Measurements from ENCODE around the gene ERMN.

ERMN gene

DNA sequence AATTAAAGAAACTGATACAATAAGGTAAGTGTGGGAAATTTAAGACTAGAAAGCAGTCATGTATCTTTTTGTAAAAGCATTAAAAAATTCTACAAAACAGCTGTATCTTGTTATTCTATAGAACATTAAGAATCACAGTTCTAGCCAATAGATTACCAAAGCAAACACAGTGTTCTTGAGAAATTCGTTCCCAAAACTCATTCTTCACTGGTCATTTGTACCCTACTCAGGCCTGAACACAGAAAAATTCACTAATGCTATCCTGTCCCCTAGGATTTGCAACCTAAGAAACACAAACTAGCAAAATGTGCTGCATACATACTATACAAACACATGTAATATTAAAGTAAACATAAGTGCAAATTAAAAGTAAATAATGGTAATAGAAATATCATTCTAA lies 29.1 kb downstream of the ERMN start:
- no peaks in the 10 kb centered on the region for H3K9me3 ChIP-seq
- no peak overlapping the region for H3K4me3 ChIP-seq (ENCODE audit: low read depth in 1 of 2, low read length in 1 of 2)
- H3K27ac ChIP-seq = no peak overlapping the region
- no peak for TF ChIP-seq CTCF (IDR thresholded peaks at IDR 0.05)
- H3K27me3 ChIP-seq = no peaks in the 10 kb centered on the region
- H3K4me1 ChIP-seq (ENCODE audit: control insufficient read depth in 1 of 2, insufficient read depth in 1 of 2, low read depth in 1 of 2, low read length in 1 of 2) = no peaks in the 10 kb centered on the region
- H3K36me3 ChIP-seq = no peaks in the 10 kb centered on the region

DNA sequence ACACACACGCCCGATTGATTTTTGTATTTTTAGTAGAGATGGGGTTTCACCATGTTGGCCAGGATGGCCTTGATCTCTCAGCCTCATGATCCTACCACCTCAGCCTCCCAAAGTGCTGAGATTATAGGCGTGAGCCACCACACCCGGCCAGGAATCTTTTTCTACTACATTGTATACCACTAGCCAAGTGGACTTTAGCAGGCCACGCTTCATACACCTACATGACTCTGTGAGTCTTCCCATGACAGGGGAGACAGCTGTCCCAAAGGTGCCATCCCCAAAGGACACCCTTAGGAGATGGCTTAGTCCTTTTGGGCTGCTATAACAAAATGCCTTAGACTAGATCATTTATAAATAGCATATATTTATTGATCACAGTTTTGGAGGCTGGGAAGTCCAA lies 32.8 kb downstream of the ERMN start:
- H3K36me3 ChIP-seq = no peaks in the 10 kb centered on the region
- H3K4me1 ChIP-seq (ENCODE audit: control insufficient read depth in 1 of 2, insufficient read depth in 1 of 2, low read depth in 1 of 2, low read length in 1 of 2) = no peaks in the 10 kb centered on the region
- no peak overlapping the region for H3K27ac ChIP-seq
- no peaks in the 10 kb centered on the region for H3K9me3 ChIP-seq
- no peak overlapping the region for H3K4me3 ChIP-seq (ENCODE audit: low read depth in 1 of 2, low read length in 1 of 2)
- TF ChIP-seq CTCF (IDR thresholded peaks at IDR 0.05) = no peak
- H3K27me3 ChIP-seq = no peaks in the 10 kb centered on the region

- no peaks in the 10 kb centered on the region for H3K27me3 ChIP-seq
These were observed 34.6 kb downstream of the ERMN start for GRCh38 chr2:157291018-157291417.

DNA sequence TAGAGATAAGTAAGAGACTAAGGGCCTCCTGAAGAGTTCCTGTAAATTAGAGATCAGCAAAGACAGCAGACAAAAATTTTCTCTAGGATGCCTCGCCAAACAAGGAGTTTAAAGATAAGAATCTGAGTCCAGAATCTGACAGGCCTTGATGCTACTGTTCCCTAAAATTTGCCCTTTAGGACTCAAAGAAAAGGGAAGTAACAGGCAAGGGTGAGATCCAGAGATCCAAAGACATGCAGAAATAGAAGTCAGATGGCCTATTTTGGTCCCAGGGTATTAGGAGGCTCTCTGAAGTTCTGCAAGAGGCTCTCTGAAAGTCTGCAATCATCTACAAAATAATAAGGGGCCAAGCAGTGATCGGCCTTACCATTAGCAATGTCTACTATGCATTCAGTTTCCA lies 35.1 kb downstream of the ERMN start:
- H3K36me3 ChIP-seq = no peaks in the 10 kb centered on the region
- TF ChIP-seq CTCF (IDR thresholded peaks at IDR 0.05) = no peak
- no peaks in the 10 kb centered on the region for H3K27me3 ChIP-seq
- no peak overlapping the region for H3K4me3 ChIP-seq (ENCODE audit: low read depth in 1 of 2, low read length in 1 of 2)
- H3K4me1 ChIP-seq (ENCODE audit: control insufficient read depth in 1 of 2, insufficient read depth in 1 of 2, low read depth in 1 of 2, low read length in 1 of 2) = no peaks in the 10 kb centered on the region
- H3K27ac ChIP-seq = no peak overlapping the region
- H3K9me3 ChIP-seq = no peaks in the 10 kb centered on the region

More at GRCh38 chr2:157291018-157291417, 34.6 kb downstream of the ERMN start:
- Histone ChIP-seq H3K27ac (no peak overlapping the region), H3K36me3 (no peaks in the 10 kb centered on the region), H3K4me3 (ENCODE audit: low read depth in 1 of 2, low read length in 1 of 2) (no peak overlapping the region), H3K9me3 (no peaks in the 10 kb centered on the region), H3K4me1 (ENCODE audit: control insufficient read depth in 1 of 2, insufficient read depth in 1 of 2, low read depth in 1 of 2, low read length in 1 of 2) (no peaks in the 10 kb centered on the region)
- no peak for TF ChIP-seq CTCF (IDR thresholded peaks at IDR 0.05)

GRCh38 chr2:157287160-157287559 lies 38.5 kb downstream of the ERMN start:
- no peak for TF ChIP-seq CTCF (IDR thresholded peaks at IDR 0.05)
- Histone ChIP-seq H3K9me3 (no peaks in the 10 kb centered on the region), H3K27ac (no peak overlapping the region), H3K27me3 (no peaks in the 10 kb centered on the region), H3K4me1 (ENCODE audit: control insufficient read depth in 1 of 2, insufficient read depth in 1 of 2, low read depth in 1 of 2, low read length in 1 of 2) (no peaks in the 10 kb centered on the region), H3K4me3 (ENCODE audit: low read depth in 1 of 2, low read length in 1 of 2) (no peak overlapping the region), H3K36me3 (no peaks in the 10 kb centered on the region)

DNA sequence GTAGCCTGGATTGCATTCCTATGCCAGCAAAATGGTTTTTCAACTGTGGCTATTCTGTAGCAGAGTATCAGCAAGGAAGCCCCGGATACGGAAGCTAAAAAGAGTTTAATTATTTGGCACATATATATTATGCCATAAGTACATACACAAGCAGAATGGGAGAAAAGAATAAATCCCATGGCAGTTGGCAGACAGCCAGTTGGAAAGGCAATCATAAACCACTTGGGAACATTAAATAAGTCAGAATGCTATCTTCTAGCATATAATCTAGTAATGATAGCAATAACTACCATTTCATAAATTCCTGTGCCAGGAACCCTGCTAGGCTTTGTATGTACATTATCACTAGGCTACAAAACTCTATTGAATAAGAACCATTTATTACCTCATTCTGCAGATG lies 42.2 kb downstream of the ERMN start:
- Histone ChIP-seq H3K4me1 (ENCODE audit: control insufficient read depth in 1 of 2, insufficient read depth in 1 of 2, low read depth in 1 of 2, low read length in 1 of 2) (no peaks in the 10 kb centered on the region), H3K4me3 (ENCODE audit: low read depth in 1 of 2, low read length in 1 of 2) (no peak overlapping the region), H3K27me3 (no peaks in the 10 kb centered on the region), H3K9me3 (no peaks in the 10 kb centered on the region), H3K27ac (no peak overlapping the region), H3K36me3 (no peaks in the 10 kb centered on the region)
- no peak for TF ChIP-seq CTCF (IDR thresholded peaks at IDR 0.05)

Data from neutrophil (primary cell).